Hippocampal formation (tissue), 2 donors: ENCODE measurements around the gene EOLA2.
"Not testable (repeated sequence)": the region's sequence is repeated elsewhere in the genome, so short reads cannot be mapped to it uniquely, and the experiment has no call there.

Experiments
- DNase-seq, 2 donors: peaks; one replicate each; lab custom pipeline; 2025; lab: John Stamatoyannopoulos, UW

The EOLA2 gene

DNA sequence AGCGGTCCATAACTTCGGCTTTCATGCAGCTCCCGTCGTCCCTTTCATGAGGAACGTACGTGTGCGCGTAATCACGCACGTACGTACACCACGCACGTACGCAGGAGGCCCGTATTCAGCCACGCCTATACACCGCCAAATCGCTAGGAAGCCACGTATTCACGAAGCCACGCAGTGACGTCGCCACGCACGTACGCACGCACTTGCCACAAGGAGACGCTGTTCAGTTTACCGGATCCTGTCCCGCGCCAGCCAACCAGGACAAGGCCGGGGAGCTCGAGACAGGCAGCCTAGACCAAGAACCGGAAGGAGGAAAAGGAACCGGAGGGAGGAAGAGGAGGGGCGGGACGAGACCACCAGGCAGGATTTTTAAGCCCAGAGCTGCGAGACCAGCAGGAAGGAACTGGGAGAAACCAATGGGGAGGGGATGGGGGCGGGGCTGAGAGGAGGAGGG lies at the start of gene EOLA2:
TSS of gene EOLA2 (minus strand) at position 65 of the 454 bp plus-strand sequence. CDS start 4,617 bp downstream, outside the sequence.
- DNase-seq, result peak; percentile 89 to 90

- no peak for DNase-seq
Observed at GRCh38 chrX:149987613-149988012, 49.3 kb upstream of the EOLA2 start.

DNA sequence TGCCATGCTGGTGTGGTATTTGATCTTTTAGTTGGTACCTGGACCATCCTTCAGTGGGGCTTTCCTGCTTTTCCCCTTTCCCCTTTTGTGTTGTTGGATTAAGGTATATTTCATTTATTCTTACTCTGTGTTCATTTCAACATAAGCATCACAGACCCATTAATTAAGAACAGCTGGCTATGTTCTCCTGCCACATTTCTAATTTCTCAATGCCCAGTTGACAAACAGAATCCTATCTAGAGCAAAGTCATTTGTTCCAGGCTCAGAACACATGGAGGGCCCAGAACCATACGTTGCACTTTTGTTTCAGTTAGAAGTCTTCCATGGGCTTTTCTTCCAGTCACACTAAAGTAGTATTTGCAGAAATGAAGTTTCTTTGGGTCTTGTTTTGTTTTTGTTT lies 46.1 kb upstream of the EOLA2 start:
- DNase-seq, result no peak

DNA sequence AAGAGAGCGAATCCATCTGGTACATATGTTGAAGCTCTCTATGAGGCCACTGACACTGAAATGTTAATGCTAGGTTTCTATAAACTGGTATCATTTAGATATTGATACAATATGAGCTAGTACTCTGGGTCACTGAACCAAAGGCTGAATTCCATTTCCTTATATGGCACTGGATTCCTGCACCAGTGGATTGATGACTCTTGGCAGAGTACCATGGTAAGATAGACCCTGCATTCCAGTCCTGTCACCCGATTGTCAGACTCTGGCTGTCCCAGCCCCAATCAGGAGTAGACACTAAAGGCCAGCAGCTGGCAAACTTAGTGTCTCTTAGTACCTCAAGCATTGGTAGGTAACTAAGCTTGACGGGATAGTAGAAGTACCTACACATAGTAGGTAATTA lies 44.0 kb upstream of the EOLA2 start:
- no peak for DNase-seq

GRCh38 chrX:149979126-149979644 lies 40.9 kb upstream of the EOLA2 start:
- DNase-seq, result no peak

DNA sequence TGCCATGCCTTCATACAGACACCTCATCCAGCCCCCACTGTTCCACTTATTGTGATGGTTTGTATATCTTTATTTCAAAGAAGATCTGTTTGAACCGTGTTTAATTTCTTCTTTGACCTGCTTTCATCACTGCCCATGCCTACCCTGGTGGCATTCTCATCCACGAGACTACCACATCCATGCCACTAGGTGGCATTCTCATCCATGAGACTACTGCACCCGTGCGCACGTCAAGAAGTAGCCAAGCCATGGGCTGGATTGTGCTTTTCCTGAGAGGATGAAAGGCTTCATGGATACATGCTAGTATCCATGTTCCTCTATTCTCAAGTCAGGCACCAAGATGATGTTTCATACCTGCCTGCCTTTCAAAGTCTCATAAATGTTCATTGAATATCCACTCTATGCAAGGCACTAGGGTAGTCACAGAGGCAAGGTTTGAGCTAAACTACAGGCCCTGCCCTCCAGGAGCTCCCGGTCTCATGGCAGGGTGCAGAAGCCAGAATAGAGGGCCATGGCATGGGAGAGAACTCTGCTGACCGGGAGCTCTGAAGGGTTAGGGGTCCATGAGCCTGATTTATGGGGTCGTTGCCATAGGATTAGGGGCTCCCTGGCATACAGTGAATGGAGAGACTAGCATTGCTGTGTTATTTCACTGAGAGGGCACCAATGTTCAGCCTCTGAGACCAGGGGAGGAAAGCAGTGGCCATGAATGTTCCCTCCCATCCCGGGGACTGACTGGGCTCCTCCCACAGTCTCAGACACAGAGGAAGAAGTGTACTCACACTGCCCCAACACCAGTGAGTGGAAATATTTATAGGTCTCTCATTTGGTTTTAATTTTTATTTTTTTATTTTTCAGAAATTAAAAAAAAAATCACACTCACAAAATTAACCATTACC lies 24.8 kb upstream of the EOLA2 start:
- peak in 1 of 2 donors; percentile 29 for DNase-seq

GRCh38 chrX:149962010-149962409 lies 23.7 kb upstream of the EOLA2 start:
- DNase-seq, result no peak

GRCh38 chrX:149961572-149961971 lies 23.3 kb upstream of the EOLA2 start:
- DNase-seq, result no peak

GRCh38 chrX:149950681-149951080 lies 12.4 kb upstream of the EOLA2 start:
- DNase-seq, result peak in 1 of 2 donors; percentile 1

DNA sequence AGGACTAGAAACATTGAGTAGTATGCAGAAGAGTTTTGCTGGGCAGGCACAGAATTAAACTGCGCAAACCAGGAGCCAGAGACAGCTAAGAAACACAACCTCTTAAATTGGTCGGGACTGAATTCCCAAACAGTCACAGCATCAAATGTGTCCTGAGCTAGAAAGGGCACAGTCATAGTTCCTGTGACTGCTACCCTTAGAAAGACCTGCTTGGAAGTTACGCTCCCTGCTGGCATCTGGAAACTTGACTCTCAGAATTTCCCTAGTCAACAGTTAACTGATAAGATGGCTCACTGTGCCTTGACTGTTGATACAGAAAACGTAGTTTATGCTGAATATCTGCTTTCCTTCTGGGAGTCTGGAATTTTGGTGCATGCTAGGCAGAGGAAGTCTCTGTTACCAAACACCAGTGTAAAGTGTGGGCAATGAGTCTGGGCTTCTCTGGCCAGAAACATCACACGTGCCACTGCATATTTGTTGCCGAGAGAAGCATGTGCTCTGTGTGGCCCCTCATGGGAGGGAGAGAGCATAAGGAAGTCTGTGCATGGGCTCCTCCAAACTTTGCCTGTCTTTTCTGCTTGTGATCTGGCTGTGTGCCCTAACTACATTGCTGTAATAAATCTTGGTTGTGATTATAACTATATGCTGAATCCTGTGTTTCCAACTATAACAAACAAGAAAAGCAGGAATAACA lies 11.6 kb upstream of the EOLA2 start:
- DNase-seq, result no peak

DNA sequence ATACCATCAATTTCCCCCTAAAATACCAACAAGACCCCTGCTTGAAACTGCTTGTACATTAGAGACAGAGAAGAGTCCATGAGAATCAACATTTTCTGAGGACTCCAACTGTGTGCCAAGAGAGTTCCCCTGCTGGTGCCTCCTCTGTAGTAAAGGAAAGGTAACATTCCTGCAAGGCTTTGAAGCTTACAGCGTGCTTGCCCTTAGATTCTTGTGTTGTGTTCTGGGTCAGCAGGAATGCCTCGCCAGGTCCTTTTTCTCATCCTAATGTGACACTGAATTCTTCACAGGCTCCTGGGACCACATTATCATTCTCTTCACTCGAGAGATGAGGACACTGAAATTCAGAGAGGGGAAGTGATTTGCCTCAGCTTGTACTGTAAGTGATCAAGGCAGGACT lies 9.7 kb upstream of the EOLA2 start:
- DNase-seq, result no peak

- DNase-seq, result not testable (repeated sequence)
Observed at GRCh38 chrX:149946932-149947331, 8.6 kb upstream of the EOLA2 start.

DNA sequence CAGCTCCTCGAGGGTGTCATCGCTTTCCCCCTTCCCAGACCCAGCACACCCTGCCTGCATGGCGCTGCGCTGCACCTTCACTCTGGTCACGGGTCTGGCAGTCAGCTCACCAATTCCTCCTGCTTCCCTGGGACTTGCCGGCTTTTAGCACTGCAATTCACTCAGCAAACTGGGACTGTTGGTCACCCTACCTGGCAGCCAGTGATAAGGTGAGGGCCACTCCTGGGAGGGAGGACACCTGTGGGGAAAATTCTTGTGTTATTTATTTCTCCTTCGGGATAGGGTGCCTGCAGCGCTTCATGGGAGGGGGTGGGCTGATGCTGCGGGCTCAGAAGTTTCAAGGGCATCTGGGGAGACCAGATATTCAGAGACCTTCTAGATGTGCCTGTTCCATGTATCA lies 7.5 kb upstream of the EOLA2 start:
- not testable (repeated sequence) for DNase-seq

GRCh38 chrX:149945087-149945670 lies 6.9 kb upstream of the EOLA2 start:
- not testable (repeated sequence) for DNase-seq

- not testable (repeated sequence) for DNase-seq
Observed at GRCh38 chrX:149940674-149941024, 2.4 kb upstream of the EOLA2 start.

GRCh38 chrX:149939905-149940673 lies 1.8 kb upstream of the EOLA2 start:
- peak; percentile 86 to 90 for DNase-seq

DNA sequence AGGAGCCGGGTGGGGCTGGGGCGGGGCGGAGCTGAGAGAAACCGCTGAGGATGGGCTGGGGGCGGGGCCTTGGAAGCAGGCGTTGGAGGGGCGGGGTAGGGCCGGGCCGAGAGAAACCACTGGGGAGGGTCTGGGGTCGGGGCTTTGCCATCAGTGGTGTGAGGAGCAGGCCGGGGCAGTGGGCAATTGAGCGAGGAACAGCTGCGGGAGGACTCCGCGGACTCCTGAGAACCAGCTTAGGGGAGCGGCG lies 1.3 kb upstream of the EOLA2 start:
- DNase-seq, result no peak

DNA sequence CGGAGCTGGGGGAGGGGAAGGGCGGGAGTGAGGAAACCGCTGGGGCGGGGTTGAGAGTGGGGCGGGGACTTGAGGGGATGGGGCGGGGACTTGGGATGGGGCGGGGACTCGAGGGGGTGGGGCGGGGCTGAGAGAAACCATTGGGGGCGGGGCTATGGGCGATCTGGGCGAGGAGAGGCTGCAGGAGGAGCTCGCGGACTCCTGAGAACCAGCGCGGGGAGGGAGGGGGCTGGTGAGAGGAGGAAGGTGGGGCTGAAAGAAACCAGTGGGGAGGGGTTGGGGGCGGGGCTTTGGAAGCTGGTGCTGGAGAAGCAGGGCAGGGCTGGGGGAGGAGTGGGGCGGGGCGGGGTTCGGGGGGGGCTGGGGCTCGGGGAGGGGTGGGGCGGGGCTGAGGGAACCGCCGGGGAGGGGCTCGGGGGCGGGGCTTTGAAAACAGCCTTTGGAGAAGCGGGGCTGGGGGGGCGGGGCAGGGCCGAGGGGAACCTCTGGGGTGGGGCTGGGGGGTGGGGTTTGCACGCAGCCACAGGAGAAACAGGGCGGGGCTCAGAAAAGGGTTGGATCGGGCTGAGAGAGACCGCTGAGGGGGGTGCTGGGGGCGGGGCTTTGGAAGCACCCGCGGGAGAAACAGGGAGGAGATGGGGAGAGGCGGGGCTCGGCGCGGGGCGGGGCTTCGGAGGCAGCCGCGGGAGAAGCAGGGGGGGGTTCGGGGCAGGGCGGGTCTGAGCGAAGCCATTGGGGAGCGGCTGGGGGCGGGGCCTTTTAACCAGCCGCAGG lies 777 bp upstream of the EOLA2 start:
- peak; percentile 89 to 91 for DNase-seq

GRCh38 chrX:149937871-149938426 lies 342 bp downstream of the EOLA2 start:
- DNase-seq, result no peak

GRCh38 chrX:149937328-149937727 lies 963 bp downstream of the EOLA2 start:
- not testable (repeated sequence) for DNase-seq

- not testable (repeated sequence) for DNase-seq
Observed at GRCh38 chrX:149933547-149933946, 4.7 kb downstream of the EOLA2 start.
